Hepatocyte (in vitro differentiated cells): Measurements from ENCODE around the gene MAN2A1. TPM values are rescaled to one million over a fixed set of nuclear protein-coding genes. Genes with fewer than 3 reads are reported as not detected.

Experiments
- DNase-seq: peaks from one replicate; pipeline ENCODE4 v3.0.0-alpha.2; 2016; ENCODE audit warnings: low spot score
- H2AFZ ChIP-seq: fragments of 200-600 bp; sonication (generic); 2 replicates; pipeline ENCODE4 v1.6.0; 2016; ENCODE audit warnings: antibody characterized with exemption, mild to moderate bottlenecking
- H3K27ac ChIP-seq: fragments of 200-600 bp; sonication (generic); 2 replicates; pipeline ENCODE4 v1.5.1; 2016; ENCODE audit warnings: mild to moderate bottlenecking
- H3K27me3 ChIP-seq: fragments of 200-600 bp; sonication (generic); 2 replicates; pipeline ENCODE4 v1.6.1; 2016
- H3K36me3 ChIP-seq: fragments of 200-600 bp; sonication (generic); replicated peaks from 2 replicates; pipeline ENCODE4 v1.5.1; 2016; ENCODE audit warnings: low read depth; ENCODE audit not compliant: insufficient read depth
- H3K4me1 ChIP-seq: fragments of 200-600 bp; sonication (generic); 2 replicates; pipeline ENCODE4 v1.5.1; 2016; ENCODE audit warnings: mild to moderate bottlenecking, moderate library complexity; ENCODE audit not compliant: insufficient read depth
- H3K4me2 ChIP-seq: fragments of 200-600 bp; sonication (generic); 2 replicates; pipeline ENCODE4 v1.6.0; 2016
- H3K4me3 ChIP-seq: fragments of 200-600 bp; sonication (generic); 2 replicates; pipeline ENCODE4 v1.5.1; 2016; ENCODE audit warnings: mild to moderate bottlenecking
- H3K79me2 ChIP-seq: fragments of 200-600 bp; sonication (generic); 2 replicates; pipeline ENCODE4 v1.6.0; 2017; ENCODE audit warnings: mild to moderate bottlenecking
- H3K9me2 ChIP-seq: fragments of 200-600 bp; sonication (generic); replicated peaks from 2 replicates; pipeline ENCODE4 v1.6.0; 2017; ENCODE audit warnings: mild to moderate bottlenecking; ENCODE audit not compliant: insufficient read depth
- H3K9me3 ChIP-seq: fragments of 200-600 bp; sonication (generic); 2 replicates; pipeline ENCODE4 v1.5.1; 2016; ENCODE audit warnings: low read depth, mild to moderate bottlenecking
- H4K20me1 ChIP-seq: fragments of 200-600 bp; sonication (generic); 2 replicates; pipeline ENCODE4 v1.6.0; 2016; ENCODE audit warnings: mild to moderate bottlenecking; ENCODE audit not compliant: insufficient read depth, poor library complexity, severe bottlenecking
- EZH2 ChIP-seq: fragments of 200-600 bp; sonication (generic); IDR thresholded peaks from 2 replicates; pipeline ENCODE4 v1.6.1; 2016; ENCODE audit warnings: antibody characterized with exemption, mild to moderate bottlenecking, borderline replicate concordance
- EZH2phosphoT487 ChIP-seq: fragments of 200-600 bp; sonication (generic); IDR thresholded peaks from one replicate; pipeline ENCODE4 v1.6.1; 2018; ENCODE audit warnings: antibody characterized with exemption, mild to moderate bottlenecking, low read depth, moderate library complexity; ENCODE audit not compliant: unreplicated experiment, severe bottlenecking
- WGBS: methylation state at CpG from one replicate; pipeline ENCODE4 v1.1.6; 2016; ENCODE audit warnings: low lambda C conversion rate; ENCODE audit errors: missing lambda C conversion rate; 5-methylcytosine and 5-hydroxymethylcytosine counted together
- polyA plus RNA-seq: library from polyadenylated mRNA; unstranded; fragments of >200 nt; fragmentation: Nextera tagmentation; extraction: Ambion mirVana; gene quantifications from 2 replicates; pipeline ENCODE4 v1.2.1, GENCODE V29; 2016
- total RNA-seq: library from RNA; depleted of rRNA; stranded (reverse); fragments of >200 nt; gene quantifications from 2 replicates; pipeline ENCODE4 v1.2.3, GENCODE V29; 2014
- TF ChIP-seq, protein P1 (sequence below): fragments of 200-600 bp; sonication (generic); IDR thresholded peaks from 2 replicates; pipeline ENCODE4 v1.5.1; 2016; ENCODE audit warnings: antibody characterized with exemption, mild to moderate bottlenecking; ENCODE audit not compliant: poor library complexity

Gene MAN2A1
- total and polyA plus RNA-seq, 2 experiments from 2014 or later: 31.5 to 150 TPM

DNA sequence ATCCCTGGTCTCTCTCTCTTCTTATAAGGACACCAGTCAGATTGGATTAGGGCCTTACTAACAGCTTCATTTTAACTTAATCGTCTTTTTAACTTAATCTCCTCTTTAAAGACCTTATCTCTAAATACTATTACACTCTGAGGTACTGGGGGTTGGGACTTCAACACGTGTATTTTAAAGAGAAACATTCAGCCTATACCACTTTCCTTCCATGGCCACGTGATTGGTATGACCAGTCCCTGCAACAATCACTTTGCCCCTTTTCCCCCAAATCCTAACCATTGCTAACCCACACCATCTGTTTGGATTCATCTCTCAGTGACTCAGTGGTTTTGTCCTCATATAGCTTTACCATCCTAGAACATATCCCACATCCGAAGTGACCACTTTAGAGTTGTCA lies 3.8 kb upstream of the MAN2A1 start:
- no peak overlapping the region for H2AFZ ChIP-seq
- 73% methylated on average over 4 of the region's 4 CpGs for WGBS
- DNase-seq: no peak
- no peaks in the 10 kb centered on the region for H3K36me3 ChIP-seq
- H3K27ac ChIP-seq: no peak overlapping the region
- no peak overlapping the region for H3K4me2 ChIP-seq
- peaks cover 7% of the 10 kb centered on the region for H3K79me2 ChIP-seq
- H3K27me3 ChIP-seq: no peaks in the 10 kb centered on the region
- no peaks in the 10 kb centered on the region for H3K4me1 ChIP-seq
- H3K4me3 ChIP-seq: no peak overlapping the region
- peaks cover 6% of the 10 kb centered on the region for H3K9me3 ChIP-seq
- H4K20me1 ChIP-seq: no peaks in the 10 kb centered on the region
- H3K9me2 ChIP-seq: no peaks in the 10 kb centered on the region
- TF ChIP-seq EZH2phosphoT487: no peak
- TF ChIP-seq, protein P1, sequence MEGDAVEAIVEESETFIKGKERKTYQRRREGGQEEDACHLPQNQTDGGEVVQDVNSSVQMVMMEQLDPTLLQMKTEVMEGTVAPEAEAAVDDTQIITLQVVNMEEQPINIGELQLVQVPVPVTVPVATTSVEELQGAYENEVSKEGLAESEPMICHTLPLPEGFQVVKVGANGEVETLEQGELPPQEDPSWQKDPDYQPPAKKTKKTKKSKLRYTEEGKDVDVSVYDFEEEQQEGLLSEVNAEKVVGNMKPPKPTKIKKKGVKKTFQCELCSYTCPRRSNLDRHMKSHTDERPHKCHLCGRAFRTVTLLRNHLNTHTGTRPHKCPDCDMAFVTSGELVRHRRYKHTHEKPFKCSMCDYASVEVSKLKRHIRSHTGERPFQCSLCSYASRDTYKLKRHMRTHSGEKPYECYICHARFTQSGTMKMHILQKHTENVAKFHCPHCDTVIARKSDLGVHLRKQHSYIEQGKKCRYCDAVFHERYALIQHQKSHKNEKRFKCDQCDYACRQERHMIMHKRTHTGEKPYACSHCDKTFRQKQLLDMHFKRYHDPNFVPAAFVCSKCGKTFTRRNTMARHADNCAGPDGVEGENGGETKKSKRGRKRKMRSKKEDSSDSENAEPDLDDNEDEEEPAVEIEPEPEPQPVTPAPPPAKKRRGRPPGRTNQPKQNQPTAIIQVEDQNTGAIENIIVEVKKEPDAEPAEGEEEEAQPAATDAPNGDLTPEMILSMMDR: no peak
- no peak for TF ChIP-seq EZH2

DNA sequence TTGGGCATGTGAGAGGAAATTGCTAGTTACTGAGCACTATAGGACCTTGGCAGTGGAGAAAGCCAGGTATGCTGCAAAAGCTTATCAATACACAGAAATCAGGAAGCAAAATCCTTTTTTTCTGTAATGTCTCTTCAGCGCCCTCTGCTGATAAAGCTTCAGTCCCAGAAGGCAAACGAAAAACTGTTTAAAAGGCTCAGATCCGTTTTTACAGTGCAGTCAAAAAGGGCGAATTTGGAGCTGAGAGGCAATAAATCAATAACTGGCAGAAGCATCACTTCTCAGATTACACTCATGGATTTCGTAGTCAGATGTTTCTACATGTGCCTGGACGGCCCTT lies 1.1 kb upstream of the MAN2A1 start:
- Histone ChIP-seq H3K9me2 (no peaks in the 10 kb centered on the region), H2AFZ (peak overlapping the region; percentile 44), H3K27ac (peak overlapping the region; percentile 98), H3K79me2 (peaks cover 32% of the 10 kb centered on the region), H3K4me1 (peaks cover 14% of the 10 kb centered on the region), H3K27me3 (no peaks in the 10 kb centered on the region), H3K4me2 (peak overlapping the region; percentile 71), H4K20me1 (peaks cover 21% of the 10 kb centered on the region), H3K9me3 (peaks cover 6% of the 10 kb centered on the region), H3K36me3 (no peaks in the 10 kb centered on the region), H3K4me3 (peak overlapping the region; percentile 10)
- TF ChIP-seq, protein P1: peak; percentile 72
- TF ChIP-seq EZH2: no peak
- peak; percentile 74 for DNase-seq
- 15% methylated on average over 6 of the region's 6 CpGs for WGBS

DNA sequence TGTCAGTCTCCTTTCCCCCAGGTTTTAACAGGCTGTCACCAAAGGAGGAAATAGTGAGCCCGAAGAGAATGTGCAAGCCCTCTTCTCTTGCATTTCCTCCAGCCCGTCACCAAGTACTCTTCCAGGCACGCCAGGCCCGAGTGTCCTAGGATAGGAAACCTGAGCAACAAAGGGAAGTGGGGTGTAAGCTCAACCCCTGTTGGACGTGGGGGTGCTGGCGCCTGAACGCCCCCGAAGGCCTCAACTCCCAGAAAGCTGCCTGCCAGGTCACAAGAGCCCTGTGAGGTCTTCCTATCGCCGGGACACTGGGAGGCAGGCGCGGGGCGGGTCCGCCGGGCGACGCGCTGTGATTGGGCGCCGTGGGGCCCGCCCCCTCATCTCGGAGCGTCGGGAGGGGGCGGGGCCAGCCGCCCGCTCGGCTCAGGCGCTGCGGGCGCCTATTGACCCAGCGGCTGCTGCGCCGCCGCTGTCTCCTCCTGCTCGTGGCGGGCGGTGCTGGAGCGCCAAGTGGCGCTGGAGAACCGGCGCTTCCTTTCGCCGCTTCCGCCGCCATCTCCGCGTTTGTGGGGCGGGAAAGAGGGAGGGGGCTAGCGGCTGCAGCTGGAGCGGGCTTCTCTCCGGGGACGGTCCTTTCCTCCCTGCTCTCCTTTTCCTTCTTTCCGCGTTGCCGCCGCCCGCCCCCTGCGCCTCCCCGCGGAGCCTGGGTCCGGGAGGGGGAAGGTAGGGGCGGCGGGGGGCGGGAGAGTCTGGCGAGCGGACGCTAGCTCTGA lies 572 bp upstream of the MAN2A1 start:
- H3K27me3 ChIP-seq: no peaks in the 10 kb centered on the region
- no peaks in the 10 kb centered on the region for H3K36me3 ChIP-seq
- peak; percentile 98 for DNase-seq
- H3K9me3 ChIP-seq: peaks cover 6% of the 10 kb centered on the region
- H2AFZ ChIP-seq: peak overlapping the region; percentile 91
- H3K4me2 ChIP-seq: peak overlapping the region; percentile 85
- peak overlapping the region; percentile 68 for H3K4me3 ChIP-seq
- no peak for TF ChIP-seq EZH2
- TF ChIP-seq, protein P1: no peak
- no peak for TF ChIP-seq EZH2phosphoT487
- H3K79me2 ChIP-seq: peaks cover 37% of the 10 kb centered on the region
- peak overlapping the region; percentile 98 for H3K27ac ChIP-seq
- peaks cover 19% of the 10 kb centered on the region for H3K4me1 ChIP-seq
- peaks cover 27% of the 10 kb centered on the region for H4K20me1 ChIP-seq
- 2% methylated on average over 47 of the region's 68 CpGs for WGBS
- H3K9me2 ChIP-seq: no peaks in the 10 kb centered on the region
